HG03571 (cell line): ENCODE results near the gene WWOX.

Source experiments
- ATAC-seq: cut with Tn5 transposase; IDR thresholded peaks from one replicate; pipeline ENCODE4 v1.9.1; 2021; ENCODE audit not compliant: unreplicated experiment

WWOX gene

DNA sequence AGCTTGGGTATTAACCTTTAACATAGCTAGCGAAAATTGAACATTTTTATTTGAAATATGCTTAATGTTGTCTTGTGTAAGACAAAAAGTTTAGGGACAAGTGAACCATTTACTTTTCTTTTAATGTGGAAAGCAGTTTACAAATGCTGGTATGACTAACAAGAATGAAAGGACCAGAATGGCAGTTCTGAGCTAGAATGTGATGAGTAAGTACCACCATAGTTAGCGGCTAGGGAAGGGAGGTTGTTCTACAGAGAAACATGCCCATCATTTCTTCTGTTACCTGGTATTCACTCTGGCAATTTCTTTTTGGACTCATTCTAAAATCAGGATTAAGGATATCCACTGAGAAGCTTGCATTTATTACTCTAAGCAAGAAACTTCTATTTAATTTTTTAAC, 121.1 kb downstream of the WWOX start:
- no peak for ATAC-seq

- ATAC-seq: no peak
Observed at GRCh38 chr16:78221892-78222291, 122.4 kb downstream of the WWOX start.

GRCh38 chr16:78224342-78224741, 124.9 kb downstream of the WWOX start:
- ATAC-seq: no peak

- ATAC-seq: no peak
Observed at GRCh38 chr16:78225919-78226318, 126.5 kb downstream of the WWOX start.

DNA sequence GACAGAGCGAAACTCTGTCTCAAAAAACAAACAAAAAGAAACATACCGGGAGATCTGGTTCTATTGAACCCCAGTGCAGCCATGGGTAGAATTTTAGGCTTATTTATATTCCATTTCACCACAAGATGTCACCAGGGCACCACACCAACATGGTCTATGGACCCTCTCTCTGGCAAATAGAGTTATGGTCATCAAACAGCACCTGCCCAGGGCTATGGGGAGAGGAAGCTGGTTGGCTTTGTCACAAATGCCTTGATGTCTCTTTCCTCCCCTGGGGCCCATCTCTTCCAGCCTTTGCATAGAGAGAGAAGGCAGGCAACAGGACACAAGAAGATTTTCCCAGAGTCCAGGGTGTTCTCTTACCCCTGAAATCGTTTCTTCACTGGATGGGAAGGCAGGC, 128.4 kb downstream of the WWOX start:
- no peak for ATAC-seq

DNA sequence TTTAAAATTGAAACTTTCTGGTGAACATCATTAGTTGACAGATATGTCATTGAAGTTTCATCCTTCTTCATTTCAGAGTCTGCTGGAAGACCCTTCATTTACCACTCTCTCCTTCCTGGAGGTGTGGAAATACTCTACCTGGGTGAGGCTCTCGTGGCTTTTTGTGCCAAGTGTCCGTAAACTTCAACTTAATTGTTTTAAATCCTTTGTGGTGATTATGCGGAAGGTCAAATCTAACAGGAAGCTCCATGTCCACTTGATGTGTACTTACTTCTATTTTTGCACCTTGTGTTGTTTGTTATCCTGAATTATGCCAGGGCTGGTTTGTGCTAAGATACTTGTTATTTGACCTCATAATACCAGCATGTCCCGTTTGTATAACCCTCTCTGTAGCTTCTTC, 129.2 kb downstream of the WWOX start:
- ATAC-seq: no peak

DNA sequence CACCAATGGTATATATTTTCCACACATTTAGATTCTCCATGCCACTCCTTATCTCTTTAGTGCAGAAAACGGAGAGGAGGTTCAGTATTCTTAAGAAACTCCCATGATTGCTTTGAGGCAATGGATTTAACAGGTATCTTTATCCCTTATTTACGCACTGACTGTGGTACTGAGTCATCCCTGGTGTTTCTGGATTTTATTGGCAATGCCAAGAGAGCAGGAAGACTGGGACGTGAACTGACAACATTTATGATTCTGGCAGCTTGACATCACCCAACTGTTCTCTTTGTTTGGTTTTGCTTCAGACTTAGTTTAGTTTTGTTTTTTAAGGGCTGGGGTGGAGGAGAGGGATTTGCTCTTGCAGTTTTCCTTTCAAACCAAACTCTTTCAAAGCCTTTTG, 131.4 kb downstream of the WWOX start:
- no peak for ATAC-seq

DNA sequence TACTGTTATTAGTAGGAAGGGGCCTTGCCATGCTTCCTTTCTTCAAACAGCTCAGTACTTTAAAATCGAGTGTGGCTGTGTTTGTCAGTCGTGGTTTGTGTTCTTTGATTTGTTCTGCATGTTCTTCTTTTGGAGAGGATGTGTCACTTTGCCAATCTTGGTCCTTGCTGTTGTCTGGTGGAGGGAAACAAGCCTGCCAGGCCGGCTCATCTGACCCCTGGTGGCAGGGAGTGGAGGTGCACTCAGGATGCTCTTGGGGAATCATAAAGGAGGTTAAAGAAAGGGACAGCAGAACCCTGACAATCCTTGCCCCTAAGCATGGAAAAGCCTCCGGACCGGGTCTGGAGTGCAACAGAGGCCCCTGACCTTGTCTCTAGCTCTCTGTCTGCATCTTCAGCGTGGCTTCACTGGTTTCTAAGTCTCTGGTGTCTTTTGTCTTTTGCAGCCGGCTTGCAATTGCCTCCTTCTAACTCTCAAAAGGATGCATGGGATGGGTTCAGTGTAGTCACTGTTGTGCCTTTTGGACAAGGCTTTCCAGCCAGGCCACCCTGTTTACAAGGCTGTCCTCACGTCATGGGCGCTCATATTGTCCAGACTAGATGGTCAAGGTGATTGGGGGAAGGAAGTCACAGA, 135.8 kb downstream of the WWOX start:
- peak; percentile 96 for ATAC-seq

- ATAC-seq: no peak
Observed at GRCh38 chr16:78235876-78236275, 136.4 kb downstream of the WWOX start.

GRCh38 chr16:78237841-78238240, 138.4 kb downstream of the WWOX start:
- no peak for ATAC-seq

DNA sequence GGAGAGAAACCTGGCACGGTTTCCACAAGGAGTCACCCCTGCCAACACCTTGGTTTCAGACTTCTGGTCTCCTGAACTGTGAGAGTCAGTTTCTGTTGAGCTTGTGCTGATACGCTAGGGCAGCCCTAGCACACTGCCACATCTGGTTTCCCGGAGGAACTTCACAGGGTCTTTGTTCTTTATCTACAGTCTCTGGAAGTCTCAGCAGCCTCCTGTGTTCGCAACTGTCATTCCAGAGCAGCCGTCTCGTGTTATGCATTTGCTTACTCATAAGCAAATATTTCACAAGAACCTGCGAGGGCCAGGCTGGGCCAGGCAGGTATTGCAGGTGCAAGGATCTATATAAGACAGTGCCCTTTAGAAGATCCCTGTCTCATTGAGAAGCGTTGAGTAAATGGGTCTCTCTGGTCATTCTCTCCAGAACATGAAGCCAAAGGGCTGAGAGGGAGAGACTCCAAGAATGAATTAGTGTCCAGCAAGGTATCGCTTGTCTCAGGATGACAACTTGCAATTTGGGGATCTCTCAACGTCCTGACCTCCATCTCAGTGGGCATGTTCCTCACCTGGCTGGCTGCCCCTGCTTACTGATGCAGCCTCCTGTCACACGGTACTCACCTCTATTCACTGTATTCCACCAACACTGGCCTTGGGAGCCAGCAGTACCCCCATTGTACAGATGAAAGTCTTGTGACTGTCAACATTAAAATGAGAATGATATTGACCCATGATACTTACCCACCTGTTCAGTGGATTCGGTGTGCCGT, 141.2 kb downstream of the WWOX start:
- ATAC-seq: no peak

GRCh38 chr16:78242239-78242630, 142.8 kb downstream of the WWOX start:
- no peak for ATAC-seq

GRCh38 chr16:78244131-78244895, 144.9 kb downstream of the WWOX start:
- no peak for ATAC-seq

GRCh38 chr16:78246559-78246958, 147.1 kb downstream of the WWOX start:
- ATAC-seq: no peak

DNA sequence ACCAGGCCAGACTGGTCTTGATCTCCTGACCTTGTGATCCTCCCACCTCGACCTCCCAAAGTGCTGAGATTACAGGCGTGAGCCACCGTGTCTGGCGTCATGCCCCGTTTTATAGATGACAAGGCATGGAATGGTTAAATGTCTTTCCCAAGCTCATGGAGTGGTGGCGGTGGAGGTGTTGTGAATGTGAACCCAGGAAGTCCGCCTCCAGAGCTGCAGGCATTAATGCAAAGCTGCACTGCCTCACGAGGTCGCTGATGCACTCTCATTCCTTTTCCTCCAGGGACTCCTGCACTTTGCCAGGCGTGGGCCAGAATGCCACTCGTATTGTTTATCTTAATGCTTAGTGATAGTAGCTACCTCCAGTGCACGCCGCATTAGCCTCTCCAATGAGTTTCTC, 149.6 kb downstream of the WWOX start:
- no peak for ATAC-seq

GRCh38 chr16:78249832-78250231, 150.4 kb downstream of the WWOX start:
- ATAC-seq: no peak

DNA sequence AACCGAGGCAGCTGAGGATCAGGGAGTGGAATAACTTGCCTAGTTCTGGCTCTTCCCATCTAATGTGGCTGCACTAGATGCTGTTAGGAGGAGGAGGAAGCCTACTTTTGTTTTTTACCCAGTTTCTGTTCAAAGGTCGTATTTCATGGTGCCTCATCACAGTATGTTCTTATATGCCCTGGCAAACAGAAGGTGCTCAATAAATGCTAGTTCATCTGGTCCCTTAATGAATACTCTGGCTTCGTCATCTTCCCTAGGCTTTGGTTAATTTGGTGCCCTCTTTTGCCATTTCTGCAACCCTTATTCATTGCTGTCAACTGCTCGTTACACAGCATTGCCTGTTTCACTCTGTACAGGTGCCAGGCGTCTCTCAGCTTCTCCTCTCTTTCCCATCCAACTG, 151.7 kb downstream of the WWOX start:
- ATAC-seq: no peak

GRCh38 chr16:78252757-78253156, 153.3 kb downstream of the WWOX start:
- ATAC-seq: no peak

- no peak for ATAC-seq
Observed at GRCh38 chr16:78254841-78255240, 155.4 kb downstream of the WWOX start.

DNA sequence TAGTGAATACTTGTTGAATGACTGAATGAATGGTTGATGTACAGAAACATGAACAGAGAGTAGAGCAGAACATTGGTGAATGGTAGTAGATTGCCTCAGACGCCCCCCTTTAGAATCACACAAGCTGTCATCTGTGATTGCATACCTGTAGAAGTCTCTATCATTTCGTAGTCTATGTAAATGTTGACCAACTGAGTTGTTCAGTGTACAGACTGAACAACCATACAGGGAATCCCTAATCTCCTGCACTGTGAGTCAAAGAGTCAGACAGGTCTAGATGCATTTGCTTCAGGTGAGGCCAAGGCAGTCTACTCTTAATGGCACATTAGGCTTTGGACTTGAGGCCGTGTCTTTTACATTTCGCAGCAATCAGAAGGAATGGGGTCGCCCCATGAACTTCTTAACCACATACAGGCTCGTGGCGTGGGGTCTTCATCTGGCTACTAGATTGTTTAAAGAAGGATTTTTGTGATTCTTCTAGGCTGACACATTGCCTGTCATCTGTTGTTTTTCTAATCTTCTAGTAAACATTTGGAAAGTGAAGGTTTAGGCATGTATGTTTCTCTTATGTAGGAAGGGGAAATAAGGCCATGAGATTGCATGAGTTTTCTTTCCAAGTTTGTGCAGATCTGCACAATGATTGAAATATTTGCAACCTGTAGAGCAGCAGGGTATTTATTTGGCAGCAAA, 157.4 kb downstream of the WWOX start:
- no peak for ATAC-seq

GRCh38 chr16:78257376-78257728, 157.9 kb downstream of the WWOX start:
- ATAC-seq: no peak
